HCT116 (cell line): ENCODE measurements around the gene SLC27A5. TPM values are rescaled to one million over a fixed set of nuclear protein-coding genes. Genes with fewer than 3 reads are reported as not detected.
"Not testable (repeated sequence)": the region's sequence is repeated elsewhere in the genome, so short reads cannot be mapped to it uniquely, and the experiment has no call there.

Source experiments
- ATAC-seq: fragments of 200-7000 bp; cut with Tn5 transposase; 2 replicates; pipeline ENCODE4 v1.9.1; 2020; ENCODE audit warnings: mild to moderate bottlenecking, moderate library complexity
- BruUV-seq: library from RNA; stranded (reverse); fragments of 400-500 nt; replicated peaks from 2 replicates; lab custom pipeline; 2021; lab: Mats Ljungman, UMichigan
- CTCF ChIA-PET: fragments of 300-600 bp; sonication (Branson Sonifier 250); formaldehyde crosslinking; loops from one replicate; lab custom pipeline; 2021; ENCODE audit warnings: antibody characterized with exemption; lab: Charles Lee
- POLR2A ChIA-PET: fragments of 300-600, 350-600 bp; sonication (Branson Sonifier 250); formaldehyde crosslinking; loops from one replicate; lab custom pipeline; 2021; ENCODE audit warnings: antibody characterized with exemption; lab: Charles Lee
- RAD21 ChIA-PET, 2 experiments: fragments of 300-600 bp; sonication (Branson Sonifier 250); formaldehyde crosslinking; loops; one replicate each; lab custom pipeline; 2023; ENCODE audit warnings: low total read pairs in 2 of 2; ENCODE audit not compliant: uncharacterized antibody in 2 of 2, unreplicated experiment in 2 of 2, low non-redundant PET in 1 of 2; lab: Charles Lee
- DNase-seq: peaks from one replicate; pipeline ENCODE4 v3.0.0-alpha.2; 2010; ENCODE audit warnings: low read depth, low spot score
- H2AFZ ChIP-seq: fragments of 200-600 bp; shearing (Covaris generic), sonication (generic); 2 replicates; pipeline ENCODE4 v1.6.1; 2017; ENCODE audit warnings: low read depth, mixed run types, mixed read lengths, antibody characterized with exemption, low read length; ENCODE audit not compliant: poor library complexity, severe bottlenecking
- H3K27ac ChIP-seq: 2 replicates; pipeline ENCODE4 v1.5.1; 2012; ENCODE audit warnings: low read depth, low read length
- H3K27me3 ChIP-seq: fragments of 200-600 bp; sonication (generic); 2 replicates; pipeline ENCODE4 v1.6.1; 2016; ENCODE audit warnings: mixed run types, low read length, mixed read lengths; ENCODE audit not compliant: insufficient read depth
- H3K36me3 ChIP-seq, 2 experiments: fragments of 200-500 bp in 1 of 2; fragments of 200-600 bp in 1 of 2; sonication (Bioruptor generic) in 1 of 2; sonication (generic) in 1 of 2; 2 replicates each; pipeline versions ENCODE4 v1.5.1 to v1.6.1; 2014 to 2016; ENCODE audit warnings: low read length in 2 of 2, inconsistent platforms in 1 of 2, mixed read lengths in 1 of 2, mixed run types in 1 of 2; ENCODE audit not compliant: insufficient read depth in 2 of 2, control insufficient read depth in 1 of 2
- H3K4me1 ChIP-seq, 2 experiments: fragments of 200-600 bp in 1 of 2; sonication (generic) in 1 of 2; 2 replicates each; pipeline versions ENCODE4 v1.5.1 to v1.6.1; 2012 to 2017; ENCODE audit warnings: low read length in 2 of 2, inconsistent platforms in 1 of 2, mild to moderate bottlenecking in 1 of 2, mixed read lengths in 1 of 2, mixed run types in 1 of 2, moderate library complexity in 1 of 2; ENCODE audit not compliant: insufficient read depth in 2 of 2, control insufficient read depth in 1 of 2
- H3K4me2 ChIP-seq: fragments of 200-600 bp; sonication (generic); 2 replicates; pipeline ENCODE4 v1.6.1; 2017; ENCODE audit warnings: mixed run types, low read length, mixed read lengths
- H3K4me3 ChIP-seq, 2 experiments: fragments of 200-600 bp in 1 of 2; sonication (generic) in 1 of 2; replicated peaks in 1 of 2; 2 replicates each; pipeline ENCODE4 v1.5.1; 2011 to 2016; ENCODE audit warnings: low read length in 2 of 2, control low read depth in 1 of 2, low read depth in 1 of 2, mild to moderate bottlenecking in 1 of 2, mixed read lengths in 1 of 2, mixed run types in 1 of 2
- H3K79me2 ChIP-seq: fragments of 200-600 bp; sonication (generic); 2 replicates; pipeline ENCODE4 v1.6.1; 2017; ENCODE audit warnings: mild to moderate bottlenecking, mixed run types, low read length, moderate library complexity, mixed read lengths; ENCODE audit not compliant: insufficient read depth
- H3K9ac ChIP-seq: fragments of 200-600 bp; sonication (generic); 2 replicates; pipeline ENCODE4 v1.6.1; 2016; ENCODE audit warnings: low read length, mixed read lengths
- H3K9me2 ChIP-seq: fragments of 200-600 bp; sonication (generic), shearing (Covaris generic); 2 replicates; pipeline ENCODE4 v1.6.1; 2017; ENCODE audit warnings: mixed run types, mild to moderate bottlenecking, moderate library complexity; ENCODE audit not compliant: insufficient read depth
- H3K9me3 ChIP-seq, 2 experiments: fragments of 200-500 bp in 1 of 2; fragments of 200-600 bp in 1 of 2; sonication (Bioruptor generic) in 1 of 2; sonication (generic) in 1 of 2; 2 replicates each; pipeline ENCODE4 v1.6.1; 2014 to 2017; ENCODE audit warnings: low read length in 2 of 2, mixed read lengths in 2 of 2, inconsistent platforms in 1 of 2, low read depth in 1 of 2, mild to moderate bottlenecking in 1 of 2, mixed run types in 1 of 2, moderate library complexity in 1 of 2; ENCODE audit not compliant: control insufficient read depth in 1 of 2, insufficient read depth in 1 of 2
- H4K20me1 ChIP-seq: fragments of 200-600 bp; sonication (generic), shearing (Covaris generic); 2 replicates; pipeline ENCODE4 v1.6.1; 2017; ENCODE audit warnings: mixed run types, mild to moderate bottlenecking, moderate library complexity; ENCODE audit not compliant: insufficient read depth
- intact Hi-C: fragments of 100-400 bp; cut with micrococcal nuclease; formaldehyde crosslinking; loops from 2 replicates; pipeline ENCODE4 v1.10.0; 2022
- total RNA-seq: library from RNA; stranded (reverse); gene quantifications from one replicate; pipeline ENCODE4 v1.2.1, GENCODE V29; 2021; ENCODE audit not compliant: unreplicated experiment
- TF ChIP-seq, protein P1 (sequence below): IDR thresholded peaks from 2 replicates; pipeline ENCODE4 v1.6.1; 2012; ENCODE audit warnings: low read depth
- TF ChIP-seq, protein P2 (sequence below): IDR thresholded peaks from 2 replicates; pipeline ENCODE4 v1.6.1; 2011; ENCODE audit warnings: mild to moderate bottlenecking, low read length, moderate library complexity; ENCODE audit not compliant: insufficient replicate concordance; ENCODE audit errors: extremely low read depth

SLC27A5 gene
- total RNA-seq, 1 experiment from 2014 or later = 27.1 TPM

GRCh38 chr19:58450856-58451357, 60.9 kb downstream of the SLC27A5 start (continued):
- TF ChIP-seq, protein P1, sequence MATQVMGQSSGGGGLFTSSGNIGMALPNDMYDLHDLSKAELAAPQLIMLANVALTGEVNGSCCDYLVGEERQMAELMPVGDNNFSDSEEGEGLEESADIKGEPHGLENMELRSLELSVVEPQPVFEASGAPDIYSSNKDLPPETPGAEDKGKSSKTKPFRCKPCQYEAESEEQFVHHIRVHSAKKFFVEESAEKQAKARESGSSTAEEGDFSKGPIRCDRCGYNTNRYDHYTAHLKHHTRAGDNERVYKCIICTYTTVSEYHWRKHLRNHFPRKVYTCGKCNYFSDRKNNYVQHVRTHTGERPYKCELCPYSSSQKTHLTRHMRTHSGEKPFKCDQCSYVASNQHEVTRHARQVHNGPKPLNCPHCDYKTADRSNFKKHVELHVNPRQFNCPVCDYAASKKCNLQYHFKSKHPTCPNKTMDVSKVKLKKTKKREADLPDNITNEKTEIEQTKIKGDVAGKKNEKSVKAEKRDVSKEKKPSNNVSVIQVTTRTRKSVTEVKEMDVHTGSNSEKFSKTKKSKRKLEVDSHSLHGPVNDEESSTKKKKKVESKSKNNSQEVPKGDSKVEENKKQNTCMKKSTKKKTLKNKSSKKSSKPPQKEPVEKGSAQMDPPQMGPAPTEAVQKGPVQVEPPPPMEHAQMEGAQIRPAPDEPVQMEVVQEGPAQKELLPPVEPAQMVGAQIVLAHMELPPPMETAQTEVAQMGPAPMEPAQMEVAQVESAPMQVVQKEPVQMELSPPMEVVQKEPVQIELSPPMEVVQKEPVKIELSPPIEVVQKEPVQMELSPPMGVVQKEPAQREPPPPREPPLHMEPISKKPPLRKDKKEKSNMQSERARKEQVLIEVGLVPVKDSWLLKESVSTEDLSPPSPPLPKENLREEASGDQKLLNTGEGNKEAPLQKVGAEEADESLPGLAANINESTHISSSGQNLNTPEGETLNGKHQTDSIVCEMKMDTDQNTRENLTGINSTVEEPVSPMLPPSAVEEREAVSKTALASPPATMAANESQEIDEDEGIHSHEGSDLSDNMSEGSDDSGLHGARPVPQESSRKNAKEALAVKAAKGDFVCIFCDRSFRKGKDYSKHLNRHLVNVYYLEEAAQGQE = no peak
- TF ChIP-seq, protein P2, sequence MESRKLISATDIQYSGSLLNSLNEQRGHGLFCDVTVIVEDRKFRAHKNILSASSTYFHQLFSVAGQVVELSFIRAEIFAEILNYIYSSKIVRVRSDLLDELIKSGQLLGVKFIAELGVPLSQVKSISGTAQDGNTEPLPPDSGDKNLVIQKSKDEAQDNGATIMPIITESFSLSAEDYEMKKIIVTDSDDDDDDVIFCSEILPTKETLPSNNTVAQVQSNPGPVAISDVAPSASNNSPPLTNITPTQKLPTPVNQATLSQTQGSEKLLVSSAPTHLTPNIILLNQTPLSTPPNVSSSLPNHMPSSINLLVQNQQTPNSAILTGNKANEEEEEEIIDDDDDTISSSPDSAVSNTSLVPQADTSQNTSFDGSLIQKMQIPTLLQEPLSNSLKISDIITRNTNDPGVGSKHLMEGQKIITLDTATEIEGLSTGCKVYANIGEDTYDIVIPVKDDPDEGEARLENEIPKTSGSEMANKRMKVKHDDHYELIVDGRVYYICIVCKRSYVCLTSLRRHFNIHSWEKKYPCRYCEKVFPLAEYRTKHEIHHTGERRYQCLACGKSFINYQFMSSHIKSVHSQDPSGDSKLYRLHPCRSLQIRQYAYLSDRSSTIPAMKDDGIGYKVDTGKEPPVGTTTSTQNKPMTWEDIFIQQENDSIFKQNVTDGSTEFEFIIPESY = no peak

DNA sequence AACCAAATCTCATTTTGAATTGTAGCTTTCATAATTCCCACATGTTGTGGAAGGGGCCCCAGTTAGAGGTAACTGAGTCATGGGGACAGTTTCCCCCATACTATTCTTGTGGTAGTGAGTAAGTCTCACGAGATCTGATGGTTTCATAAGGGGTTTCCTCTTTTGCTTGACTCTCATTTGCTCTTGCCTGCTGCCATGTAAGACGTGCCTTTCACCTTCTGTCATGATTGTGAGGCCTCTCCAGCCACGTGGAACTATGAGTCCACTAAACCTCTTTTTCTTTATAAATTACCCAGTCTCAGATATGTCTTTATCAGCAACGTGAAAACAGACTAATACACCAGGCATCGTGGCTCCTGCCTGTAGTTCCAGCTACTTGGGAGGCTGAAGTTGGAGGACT, 61.8 kb downstream of the SLC27A5 start:
- H3K4me2 ChIP-seq, CTCF ChIA-PET, H3K79me2 ChIP-seq, H3K4me1 ChIP-seq, POLR2A ChIA-PET, RAD21 ChIA-PET, H3K4me3 ChIP-seq, H3K9me2 ChIP-seq, H3K27ac ChIP-seq, H3K27me3 ChIP-seq, ATAC-seq, DNase-seq, H4K20me1 ChIP-seq, H3K36me3 ChIP-seq, H2AFZ ChIP-seq, BruUV-seq, H3K9ac ChIP-seq: not testable (repeated sequence)
- intact Hi-C loops = loop anchor here (5.0 kb wide), 1 partner anchor 43 kb away; the partner anchor contains the start of gene ZNF584
- peaks cover 6 to 11% of the 10 kb centered on the region in 2 experiments; a peak in 2 of 4 replicates for H3K9me3 ChIP-seq

- H4K20me1 ChIP-seq, ATAC-seq, intact Hi-C loops, H3K4me2 ChIP-seq, H3K4me1 ChIP-seq, H3K27ac ChIP-seq, POLR2A ChIA-PET, H3K9me2 ChIP-seq, H3K79me2 ChIP-seq, RAD21 ChIA-PET, H3K4me3 ChIP-seq, BruUV-seq, CTCF ChIA-PET, H3K36me3 ChIP-seq, H3K9ac ChIP-seq, H3K27me3 ChIP-seq, H2AFZ ChIP-seq, DNase-seq: not testable (repeated sequence)
- peaks cover 6 to 11% of the 10 kb centered on the region in 2 experiments; a peak in 2 of 4 replicates for H3K9me3 ChIP-seq
Observed at GRCh38 chr19:58448860-58449259, 62.9 kb downstream of the SLC27A5 start.
